GM18861 (cell line): ENCODE data around the gene USP47.

ENCODE experiments used
- ATAC-seq: cut with Tn5 transposase; IDR thresholded peaks from one replicate; pipeline ENCODE4 v1.9.1; 2021; ENCODE audit not compliant: unreplicated experiment

The USP47 gene

DNA sequence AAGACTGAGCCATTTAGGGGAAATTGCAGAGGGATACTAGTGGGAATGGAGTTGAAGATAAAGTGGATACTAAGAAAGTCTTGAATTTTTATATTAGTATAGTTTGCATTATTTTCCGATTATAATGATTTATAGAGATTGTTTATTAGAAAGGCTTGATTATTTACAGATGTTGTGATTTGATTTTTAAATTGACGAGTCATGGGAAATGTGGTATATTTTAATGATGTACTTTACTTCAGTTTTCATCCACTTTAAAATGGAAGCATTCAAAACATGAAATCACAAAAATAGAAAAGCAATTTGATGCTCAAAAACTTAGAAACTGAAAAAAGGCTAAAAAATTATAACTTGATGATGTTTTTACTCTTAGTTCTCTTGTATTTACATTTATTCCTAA, 21.2 kb downstream of the USP47 start:
- no peak for ATAC-seq

DNA sequence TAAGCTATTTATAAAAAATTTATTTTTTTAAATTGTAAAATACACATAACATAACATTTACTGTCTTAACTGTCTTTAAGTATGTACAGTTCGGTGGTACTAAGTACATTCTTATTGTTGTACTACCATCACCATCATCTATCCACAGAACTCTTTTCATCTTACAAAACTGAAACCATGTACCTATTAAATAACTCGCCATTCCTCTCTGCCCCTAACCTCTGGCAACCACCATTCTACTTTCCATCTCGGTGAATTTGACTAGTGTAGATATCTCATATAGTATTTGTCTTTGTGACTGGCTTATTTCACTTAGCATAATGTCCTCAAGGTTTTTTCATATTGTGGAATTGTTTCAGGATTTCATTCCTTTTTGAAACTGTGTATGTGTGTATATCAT, 22.6 kb downstream of the USP47 start:
- no peak for ATAC-seq

DNA sequence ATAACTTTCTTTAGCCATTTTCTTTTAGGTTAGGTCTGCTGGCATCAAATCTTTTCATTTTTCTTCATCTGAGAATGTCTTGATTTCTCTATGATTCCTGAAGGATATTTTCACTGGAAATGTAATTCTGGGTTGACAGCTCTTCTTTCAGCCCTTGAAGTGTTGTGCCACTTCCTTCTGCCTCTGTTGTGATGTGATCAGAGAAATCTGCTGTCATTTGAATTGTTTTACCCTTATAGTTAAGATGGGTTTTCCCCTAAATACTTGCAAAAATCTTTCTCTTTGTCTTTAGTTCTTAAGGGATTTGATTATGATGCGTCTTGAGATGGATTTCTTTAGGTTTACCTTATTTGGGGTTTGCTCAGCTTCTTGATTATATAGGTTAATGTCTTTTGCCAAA, 23.0 kb downstream of the USP47 start:
- ATAC-seq, result no peak

DNA sequence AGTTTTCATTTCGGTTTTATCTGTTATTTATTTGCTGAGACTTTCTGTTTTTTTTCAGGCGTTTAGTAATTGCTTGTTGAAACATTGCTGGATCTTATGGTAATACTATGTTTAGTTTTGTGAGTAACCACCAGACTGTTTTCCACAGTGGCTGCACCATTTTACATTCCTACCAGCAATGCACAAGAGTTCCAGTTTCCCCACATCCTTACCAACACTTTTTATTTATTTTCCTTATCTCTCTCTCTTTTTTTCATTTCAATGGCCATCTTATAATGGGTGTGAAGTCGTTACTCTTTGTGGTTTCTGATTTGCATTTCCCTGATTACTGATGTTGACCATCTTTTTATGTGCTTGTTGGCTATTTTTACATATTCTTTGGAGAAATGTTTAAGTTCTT, 23.7 kb downstream of the USP47 start:
- ATAC-seq, result no peak

DNA sequence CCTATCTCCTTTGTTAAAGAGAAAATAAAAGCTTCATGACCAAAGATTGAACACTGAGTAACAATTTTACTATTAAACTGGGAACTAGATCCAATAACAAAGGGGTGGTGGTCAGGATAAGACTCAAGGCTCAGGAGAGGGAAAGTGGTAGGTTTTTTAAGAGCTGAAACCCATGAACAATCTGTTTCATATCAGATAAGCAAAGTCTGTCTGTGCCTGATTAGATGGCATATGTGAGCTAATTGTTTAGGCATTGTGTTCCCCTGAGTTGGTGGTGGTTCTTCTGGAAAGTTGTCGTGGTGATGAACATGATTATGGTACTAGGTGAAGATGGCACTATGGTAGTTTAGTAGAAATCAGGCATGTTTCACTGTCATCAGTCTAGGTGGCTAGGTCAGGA, 24.4 kb downstream of the USP47 start:
- no peak for ATAC-seq

DNA sequence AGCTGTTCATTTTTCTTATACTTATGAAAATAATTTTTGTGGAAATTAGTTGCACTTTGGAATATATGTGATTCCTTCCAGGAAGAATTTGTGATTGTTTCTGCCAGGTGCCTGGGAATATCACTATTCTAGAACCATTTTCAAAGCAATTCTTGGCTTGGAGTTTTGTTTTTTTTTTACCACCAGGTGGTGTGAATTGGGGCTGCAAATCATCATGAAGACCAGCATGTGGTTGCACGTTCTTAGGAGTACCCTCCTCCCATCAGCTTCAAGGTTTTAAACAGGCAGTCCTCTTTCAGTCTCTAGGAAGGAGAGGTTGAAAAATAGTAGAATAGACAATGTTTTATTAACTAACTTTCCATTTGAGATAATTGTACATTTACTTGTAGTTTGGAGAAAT, 25.9 kb downstream of the USP47 start:
- ATAC-seq, result no peak

DNA sequence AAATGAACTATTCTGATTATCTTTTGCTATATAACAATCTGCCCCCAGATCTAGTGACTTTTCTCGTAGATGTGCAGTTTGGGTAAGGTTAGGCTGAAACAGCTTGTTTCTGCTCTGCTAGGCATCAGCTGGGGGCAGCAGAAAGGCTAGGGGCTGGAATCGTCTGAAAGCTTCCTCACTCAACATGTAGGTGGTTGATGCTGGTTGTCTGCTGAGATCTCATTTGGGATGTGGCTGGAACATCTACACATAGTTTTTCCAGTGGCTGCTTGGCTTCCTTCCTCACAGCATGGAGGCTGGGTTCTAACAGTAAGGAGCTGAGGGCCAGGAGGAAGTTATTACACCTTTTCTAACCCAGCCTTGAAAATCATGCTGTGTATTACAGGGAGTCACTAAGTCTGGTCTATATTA, 30.2 kb downstream of the USP47 start:
- ATAC-seq, result no peak

DNA sequence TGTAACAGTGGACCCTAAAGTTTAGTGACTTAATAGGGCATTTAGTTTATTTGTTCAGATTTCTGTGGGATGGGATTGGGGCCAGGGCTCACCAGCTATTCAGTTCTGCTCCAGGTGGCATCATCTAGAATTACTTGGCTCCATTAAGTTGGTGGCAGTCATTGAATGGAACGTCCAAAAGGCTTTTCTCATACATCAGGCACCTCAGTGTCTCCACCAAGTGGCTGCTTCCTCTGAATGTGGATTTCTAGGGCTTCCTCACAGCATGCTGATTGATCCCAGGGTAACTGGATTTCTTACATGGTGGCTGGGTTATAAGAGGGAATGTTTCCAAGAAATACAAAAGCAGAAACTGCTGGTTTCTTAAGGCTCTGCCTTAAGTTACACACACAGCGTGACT, 34.7 kb downstream of the USP47 start:
- no peak for ATAC-seq

DNA sequence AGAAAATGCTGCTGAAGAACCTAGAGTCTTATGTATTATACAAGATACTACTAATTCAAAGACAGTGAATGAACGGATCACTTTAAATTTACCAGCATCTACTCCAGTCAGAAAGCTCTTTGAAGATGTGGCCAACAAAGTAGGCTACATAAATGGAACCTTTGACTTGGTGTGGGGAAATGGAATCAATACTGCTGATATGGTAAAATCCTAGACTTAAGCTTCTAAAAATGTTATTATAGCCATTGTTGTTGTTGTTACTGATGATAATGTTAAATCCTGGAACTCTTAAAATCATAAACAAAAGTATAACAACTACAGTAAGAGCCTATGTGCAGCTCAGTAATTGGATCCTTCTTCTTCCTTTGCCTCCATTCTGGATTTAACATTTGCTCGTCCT, 38.4 kb downstream of the USP47 start:
- ATAC-seq, result no peak

DNA sequence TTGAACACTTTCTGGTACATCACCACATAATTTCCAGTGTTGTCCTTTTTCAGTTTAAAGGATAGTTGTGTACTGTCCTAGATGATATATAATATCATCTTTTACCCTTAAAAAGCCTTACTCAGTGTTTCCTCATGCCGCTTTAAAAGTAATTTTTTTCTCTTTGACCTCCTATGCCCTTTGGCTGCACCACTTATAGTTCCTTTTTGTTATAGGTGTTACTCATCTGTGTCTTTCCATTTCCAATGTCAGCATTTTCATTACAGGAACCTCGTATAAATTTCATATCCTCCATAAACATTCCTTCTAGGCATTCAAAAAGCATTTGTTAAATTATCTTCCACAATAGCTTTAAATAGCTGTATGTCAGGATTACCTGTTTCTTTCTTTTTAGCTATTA, 40.8 kb downstream of the USP47 start:
- ATAC-seq, result no peak

DNA sequence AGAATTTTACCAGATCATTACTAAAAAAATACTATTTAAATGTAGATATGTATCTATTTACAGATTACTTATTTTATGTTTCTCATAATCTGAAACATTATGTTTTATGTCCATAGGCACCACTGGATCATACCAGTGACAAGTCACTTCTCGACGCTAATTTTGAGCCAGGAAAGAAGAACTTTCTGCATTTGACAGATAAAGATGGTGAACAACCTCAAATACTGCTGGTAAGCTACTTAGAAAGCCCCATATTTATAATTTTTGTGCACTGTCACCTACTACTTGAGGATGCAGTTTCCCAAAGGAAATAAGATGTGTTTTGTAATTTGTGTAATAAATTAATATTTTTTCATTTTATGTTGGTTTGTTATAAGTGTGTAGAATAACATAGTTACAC, 42.6 kb downstream of the USP47 start:
- ATAC-seq, result no peak

DNA sequence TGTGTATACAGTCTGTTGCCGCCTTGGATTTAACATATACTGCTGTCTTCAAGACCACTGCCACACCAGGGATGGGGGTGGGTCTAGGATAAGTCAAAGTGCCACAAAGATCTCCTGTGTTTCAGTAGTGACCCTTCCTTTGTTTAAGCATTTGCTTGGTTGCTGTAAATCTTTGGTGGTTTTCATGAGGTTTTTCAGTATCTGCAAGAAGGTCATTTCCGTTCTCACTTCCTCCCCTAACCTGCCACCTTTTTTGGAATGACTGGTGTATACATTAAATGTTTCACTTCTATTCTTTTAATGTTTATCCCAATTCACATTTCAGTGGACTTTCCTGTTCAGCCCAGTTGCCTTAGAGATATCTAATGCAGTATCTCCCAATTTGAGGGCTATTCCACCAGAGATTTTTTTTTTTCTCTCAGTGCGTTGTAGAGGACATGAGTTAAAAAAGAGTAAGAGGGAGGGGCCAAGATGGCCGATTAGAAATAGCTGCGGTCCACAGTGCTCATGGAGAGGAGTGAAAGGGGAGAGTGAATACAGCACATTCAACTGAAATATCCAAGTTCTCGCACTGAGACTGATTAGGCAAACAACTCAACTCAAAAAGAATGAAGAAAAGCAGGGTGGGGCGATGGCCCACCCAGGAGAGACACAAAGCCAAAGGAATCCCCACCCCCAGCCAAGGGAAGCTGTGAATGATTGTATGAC, 43.2 kb downstream of the USP47 start:
- peak; percentile 83 for ATAC-seq

DNA sequence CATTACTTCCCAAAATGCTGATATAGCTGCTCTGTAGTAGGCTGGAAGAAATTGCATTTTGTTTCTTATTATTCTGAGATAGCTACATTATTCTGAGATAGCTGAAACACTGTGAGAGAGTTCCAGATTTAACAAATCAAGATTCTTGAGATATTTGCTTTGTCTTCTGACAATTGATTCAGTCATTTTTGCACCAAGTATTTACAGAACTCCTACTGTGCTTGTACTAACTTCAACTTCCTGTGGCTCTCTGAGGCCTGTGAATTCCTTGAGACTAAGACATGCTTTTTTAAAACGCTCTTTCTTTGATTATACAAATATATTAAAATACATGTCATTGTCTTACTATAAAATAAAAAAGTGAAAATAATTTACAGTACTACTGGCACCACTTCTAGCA, 52.7 kb downstream of the USP47 start:
- no peak for ATAC-seq

DNA sequence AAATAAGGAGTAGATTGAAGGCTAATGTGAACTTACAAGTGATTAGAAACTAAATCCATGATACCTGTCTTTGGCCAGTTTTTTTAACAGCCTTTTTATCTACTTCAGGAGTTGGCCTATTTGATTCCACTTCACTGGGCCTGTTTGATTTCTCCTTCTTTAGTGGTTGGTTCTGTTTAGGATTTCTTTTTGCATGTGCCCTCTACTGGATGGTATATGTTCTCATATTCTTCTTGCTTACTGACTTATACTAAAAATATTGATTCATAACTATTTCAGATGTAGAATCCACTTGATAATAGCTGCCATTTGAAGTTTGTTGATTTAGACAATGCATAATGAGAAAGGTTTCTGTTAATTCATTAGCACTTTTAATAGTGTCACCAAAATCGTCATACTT, 53.9 kb downstream of the USP47 start:
- ATAC-seq, result no peak

DNA sequence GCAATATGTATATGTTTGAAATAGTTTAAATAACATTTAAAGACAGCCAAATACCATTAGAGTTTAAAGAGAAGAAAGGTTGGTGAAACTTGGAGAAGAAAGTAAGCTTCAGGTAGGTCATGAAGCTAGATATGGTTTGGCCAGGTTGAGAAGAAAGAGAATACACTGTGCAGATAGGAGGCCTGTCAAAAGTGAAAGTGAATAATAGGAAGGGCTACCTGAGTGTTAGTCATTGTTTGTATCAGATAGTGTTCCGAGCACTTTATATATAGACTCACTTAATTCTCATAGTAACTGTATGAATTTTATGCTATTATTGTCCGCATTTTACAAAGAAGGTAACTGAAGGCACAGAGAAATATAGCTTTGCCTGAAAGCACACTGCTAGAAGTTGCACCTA, 56.9 kb downstream of the USP47 start:
- ATAC-seq, result peak; percentile 61

DNA sequence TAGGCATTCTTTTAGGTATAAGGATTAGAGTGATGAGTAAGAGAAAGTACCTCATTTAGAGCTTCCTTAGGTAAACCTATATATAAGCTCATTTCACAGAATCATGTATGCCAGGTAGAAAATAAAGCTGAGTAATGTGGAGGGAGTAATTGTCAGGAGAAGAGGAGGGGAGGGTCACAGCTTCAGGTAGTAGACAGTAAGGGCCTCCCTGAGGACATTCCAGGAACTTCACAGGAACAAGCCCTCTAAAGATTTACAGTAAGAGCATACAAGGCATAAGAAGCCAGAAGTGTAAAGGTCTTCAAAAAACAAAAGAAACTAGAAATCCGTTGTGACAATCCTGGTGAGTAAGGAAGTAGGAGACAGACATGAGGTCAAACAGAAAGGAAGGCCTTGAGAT, 57.6 kb downstream of the USP47 start:
- no peak for ATAC-seq

DNA sequence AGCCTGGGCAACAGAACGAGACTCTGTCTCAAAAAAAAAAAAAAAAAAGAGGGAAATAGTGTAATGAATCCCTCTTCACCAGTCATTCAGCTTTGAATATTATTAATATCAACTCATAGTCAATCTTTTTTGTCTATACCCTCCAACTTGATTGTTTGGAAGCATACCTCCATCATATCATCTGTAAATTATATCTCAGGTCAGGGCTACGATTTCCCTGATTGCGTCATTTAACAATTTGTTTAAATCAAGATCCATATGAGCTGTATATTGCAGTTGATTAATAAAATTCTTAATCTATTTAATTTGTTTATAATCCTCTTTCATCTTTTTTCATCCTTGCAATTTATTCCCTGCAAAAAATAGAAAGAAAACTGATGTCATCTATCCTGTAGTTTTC, 60.2 kb downstream of the USP47 start:
- ATAC-seq, result no peak

DNA sequence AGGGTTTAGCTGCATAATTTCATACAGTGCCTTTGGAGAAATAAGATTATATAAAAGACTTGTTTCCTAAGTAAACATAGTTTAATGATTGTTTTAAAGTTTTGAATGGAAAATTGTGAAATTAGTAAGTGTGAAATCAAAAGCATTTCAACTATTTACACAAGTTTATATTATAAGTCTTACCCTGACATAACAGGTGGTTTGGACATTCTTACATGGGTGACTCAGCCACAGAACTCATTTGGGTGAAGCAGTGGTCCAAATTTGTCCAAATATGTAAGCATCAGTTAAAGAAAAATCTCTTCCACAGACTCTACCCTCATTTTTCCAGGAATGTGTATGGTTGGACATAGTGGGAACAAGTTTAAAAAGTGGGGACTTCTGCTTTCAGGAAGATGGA, 68.0 kb downstream of the USP47 start:
- ATAC-seq, result no peak

DNA sequence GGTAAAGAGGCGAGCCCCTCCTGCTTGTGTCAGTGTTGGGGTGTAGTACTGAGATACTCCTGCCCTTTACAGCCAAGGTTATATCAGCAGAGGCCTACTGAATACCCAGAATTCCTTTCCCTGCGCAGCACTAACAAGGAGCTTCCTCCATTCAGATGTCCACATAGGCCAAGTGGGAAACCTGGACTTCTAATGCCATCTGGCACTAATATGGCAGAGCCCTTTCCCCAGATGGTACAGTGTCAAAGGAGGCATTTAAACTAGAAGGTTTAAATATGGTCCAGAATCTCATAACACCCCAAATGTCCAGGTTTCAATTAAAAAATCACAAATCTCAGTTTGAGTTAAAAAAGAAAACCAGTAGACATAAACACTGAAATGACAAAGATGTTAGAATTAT, 68.8 kb downstream of the USP47 start:
- no peak for ATAC-seq

DNA sequence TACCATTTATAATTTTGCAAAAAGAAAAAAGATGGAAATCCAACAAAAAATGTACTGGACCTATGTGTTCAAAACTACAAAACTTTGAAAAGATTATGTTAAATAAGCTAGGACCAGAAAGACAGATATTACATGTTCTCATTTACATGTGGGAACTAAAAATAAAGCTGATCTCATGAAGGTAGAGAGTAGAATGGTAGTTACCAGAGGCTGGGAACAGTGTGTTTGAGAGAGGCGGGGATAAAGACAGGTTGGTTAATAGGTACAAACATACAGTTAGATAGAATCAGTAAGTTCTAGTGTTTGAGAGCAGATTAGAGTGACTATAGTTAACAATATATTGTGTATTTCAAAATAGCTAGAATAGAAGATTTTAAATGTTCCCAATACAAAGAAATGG, 71.6 kb downstream of the USP47 start:
- ATAC-seq, result no peak

DNA sequence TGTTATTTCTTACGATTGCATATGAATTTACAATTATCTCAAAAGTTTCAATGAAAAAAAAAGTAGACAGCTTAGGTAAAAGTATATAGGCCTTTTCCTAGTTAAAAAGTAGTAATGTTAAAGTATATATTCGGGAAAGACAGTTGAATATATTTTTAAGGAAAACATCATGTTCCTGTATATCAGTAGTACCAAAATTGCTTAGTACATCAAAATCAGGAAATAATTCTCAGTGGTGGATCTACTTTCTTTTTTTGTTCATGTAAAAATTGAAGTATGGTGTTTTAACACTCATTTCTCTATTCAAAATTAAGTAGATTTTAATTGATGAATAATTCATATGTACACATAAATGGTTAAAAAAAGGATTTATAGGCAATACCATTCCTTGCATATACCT, 73.9 kb downstream of the USP47 start:
- ATAC-seq, result no peak

DNA sequence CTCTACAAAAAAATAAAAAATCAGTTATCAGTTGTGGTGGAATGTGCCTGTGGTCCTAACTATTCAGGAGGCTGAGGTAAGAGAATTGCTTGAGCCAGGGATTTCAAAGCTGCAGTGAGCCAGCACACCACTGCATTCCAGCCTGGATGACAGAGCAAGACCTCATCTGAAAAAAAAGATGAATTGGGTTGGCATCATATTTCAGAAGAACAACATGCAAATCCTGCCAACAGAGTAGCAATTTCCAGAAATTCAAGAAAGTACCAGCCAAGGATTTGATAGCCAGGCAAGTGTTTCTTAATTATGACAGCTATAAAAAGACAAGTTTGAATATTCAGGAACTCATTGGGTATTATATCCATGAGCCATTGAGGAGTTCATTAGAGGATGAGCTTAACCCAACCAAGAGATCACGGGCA, 75.2 kb downstream of the USP47 start:
- no peak for ATAC-seq

DNA sequence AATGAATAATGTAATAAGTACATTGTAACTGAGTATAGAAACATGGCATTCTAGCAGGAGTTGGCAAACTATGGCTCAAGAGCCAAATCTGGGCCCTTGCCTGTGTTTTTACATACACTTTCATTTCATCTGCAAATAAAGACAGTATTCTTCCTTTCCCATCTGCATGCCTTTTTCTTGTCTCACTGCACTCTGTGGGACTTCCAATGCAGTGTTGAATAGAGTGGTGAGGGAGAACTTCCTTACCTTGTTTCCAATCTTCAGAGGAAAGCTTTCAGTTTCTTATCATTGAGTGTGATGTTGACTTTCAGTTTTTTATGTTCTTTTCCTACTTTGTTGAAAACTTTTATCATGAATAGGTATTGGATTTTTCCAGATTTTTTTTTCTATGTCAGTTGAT, 82.1 kb downstream of the USP47 start:
- ATAC-seq, result no peak

DNA sequence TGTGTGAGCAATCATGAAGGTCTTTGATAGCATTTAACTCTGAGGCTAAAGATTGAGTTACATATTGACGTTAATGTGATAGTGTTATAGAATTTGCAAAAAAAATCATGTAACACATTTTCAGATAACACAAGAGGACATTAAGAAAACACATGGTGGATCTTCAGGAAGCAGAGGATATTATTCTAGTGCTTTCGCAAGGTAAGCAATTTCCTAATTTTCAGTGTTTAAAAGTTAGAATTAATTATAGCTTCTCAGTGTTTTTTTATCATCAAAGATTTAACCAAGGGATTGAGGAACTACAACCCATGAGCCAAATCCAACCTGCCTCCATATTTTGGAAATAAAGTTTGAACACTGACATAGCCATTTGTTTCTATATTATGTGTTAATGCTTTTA, 88.1 kb downstream of the USP47 start:
- ATAC-seq, result no peak
